Smooth muscle cell (in vitro differentiated cells): Measurements from ENCODE around the gene SLC29A4. TPM values are rescaled to one million over a fixed set of nuclear protein-coding genes. Genes with fewer than 3 reads are reported as not detected.

ENCODE experiments used
- DNase-seq: peaks from one replicate; lab custom pipeline; 2025; ENCODE audit not compliant: unreplicated experiment; lab: John Stamatoyannopoulos, UW
- H2AFZ ChIP-seq: fragments of 200-600 bp; sonication (generic); 2 replicates; pipeline ENCODE4 v1.6.0; 2016; ENCODE audit warnings: antibody characterized with exemption, low read depth, mild to moderate bottlenecking
- H3F3A ChIP-seq: fragments of 200-600 bp; sonication (generic); 2 replicates; pipeline ENCODE4 v1.6.0; 2017; ENCODE audit warnings: antibody characterized with exemption, low read depth
- H3K27ac ChIP-seq: fragments of 200-600 bp; sonication (generic); 2 replicates; pipeline ENCODE4 v1.5.1; 2016; ENCODE audit warnings: low read depth, mild to moderate bottlenecking
- H3K27me3 ChIP-seq: fragments of 200-600 bp; sonication (generic); 2 replicates; pipeline ENCODE4 v1.6.1; 2016; ENCODE audit warnings: low read depth, mild to moderate bottlenecking
- H3K36me3 ChIP-seq: fragments of 200-600 bp; sonication (generic); 2 replicates; pipeline ENCODE4 v1.5.1; 2016; ENCODE audit warnings: low read depth
- H3K4me1 ChIP-seq: fragments of 200-600 bp; sonication (generic); 2 replicates; pipeline ENCODE4 v1.5.1; 2016; ENCODE audit warnings: low read depth
- H3K4me2 ChIP-seq: fragments of 200-600 bp; sonication (generic); 2 replicates; pipeline ENCODE4 v1.6.0; 2016; ENCODE audit warnings: mild to moderate bottlenecking
- H3K4me3 ChIP-seq: fragments of 200-600 bp; sonication (generic); 2 replicates; pipeline ENCODE4 v1.5.1; 2016; ENCODE audit warnings: mild to moderate bottlenecking
- H3K79me2 ChIP-seq: fragments of 200-600 bp; sonication (generic); 2 replicates; pipeline ENCODE4 v1.6.0; 2016; ENCODE audit warnings: low read depth, mild to moderate bottlenecking
- H3K9ac ChIP-seq: fragments of 200-600 bp; sonication (generic); 2 replicates; pipeline ENCODE4 v1.6.0; 2016; ENCODE audit warnings: low read depth
- H3K9me3 ChIP-seq: fragments of 200-600 bp; sonication (generic); replicated peaks from 2 replicates; pipeline ENCODE4 v1.5.1; 2016; ENCODE audit warnings: low read depth
- H4K20me1 ChIP-seq: fragments of 200-600 bp; sonication (generic); 2 replicates; pipeline ENCODE4 v1.6.0; 2016; ENCODE audit warnings: low read depth
- WGBS: methylation state at CpG from one replicate; pipeline ENCODE4 v1.1.7; 2016; ENCODE audit warnings: low lambda C conversion rate; 5-methylcytosine and 5-hydroxymethylcytosine counted together
- polyA plus RNA-seq: library from polyadenylated mRNA; unstranded; fragments of >200 nt; fragmentation: Nextera tagmentation; extraction: Ambion mirVana; gene quantifications from 2 replicates; pipeline ENCODE4 v1.2.1, GENCODE V29; 2016
- total RNA-seq: library from RNA; depleted of rRNA; stranded (reverse); fragments of >200 nt; gene quantifications from 2 replicates; pipeline ENCODE4 v1.2.3, GENCODE V29; 2014
- TF ChIP-seq, protein P1 (sequence below): fragments of 200-600 bp; sonication (generic); IDR thresholded peaks from 2 replicates; pipeline ENCODE4 v1.5.1; 2017; ENCODE audit warnings: borderline replicate concordance, mild to moderate bottlenecking, antibody characterized with exemption; ENCODE audit not compliant: insufficient read depth, poor library complexity, severe bottlenecking

Gene SLC29A4, protein sequence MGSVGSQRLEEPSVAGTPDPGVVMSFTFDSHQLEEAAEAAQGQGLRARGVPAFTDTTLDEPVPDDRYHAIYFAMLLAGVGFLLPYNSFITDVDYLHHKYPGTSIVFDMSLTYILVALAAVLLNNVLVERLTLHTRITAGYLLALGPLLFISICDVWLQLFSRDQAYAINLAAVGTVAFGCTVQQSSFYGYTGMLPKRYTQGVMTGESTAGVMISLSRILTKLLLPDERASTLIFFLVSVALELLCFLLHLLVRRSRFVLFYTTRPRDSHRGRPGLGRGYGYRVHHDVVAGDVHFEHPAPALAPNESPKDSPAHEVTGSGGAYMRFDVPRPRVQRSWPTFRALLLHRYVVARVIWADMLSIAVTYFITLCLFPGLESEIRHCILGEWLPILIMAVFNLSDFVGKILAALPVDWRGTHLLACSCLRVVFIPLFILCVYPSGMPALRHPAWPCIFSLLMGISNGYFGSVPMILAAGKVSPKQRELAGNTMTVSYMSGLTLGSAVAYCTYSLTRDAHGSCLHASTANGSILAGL
- total RNA-seq, result 3.7 and 7.9 TPM in 2 replicates
- 16.6 TPM in 2 replicates for polyA plus RNA-seq

DNA sequence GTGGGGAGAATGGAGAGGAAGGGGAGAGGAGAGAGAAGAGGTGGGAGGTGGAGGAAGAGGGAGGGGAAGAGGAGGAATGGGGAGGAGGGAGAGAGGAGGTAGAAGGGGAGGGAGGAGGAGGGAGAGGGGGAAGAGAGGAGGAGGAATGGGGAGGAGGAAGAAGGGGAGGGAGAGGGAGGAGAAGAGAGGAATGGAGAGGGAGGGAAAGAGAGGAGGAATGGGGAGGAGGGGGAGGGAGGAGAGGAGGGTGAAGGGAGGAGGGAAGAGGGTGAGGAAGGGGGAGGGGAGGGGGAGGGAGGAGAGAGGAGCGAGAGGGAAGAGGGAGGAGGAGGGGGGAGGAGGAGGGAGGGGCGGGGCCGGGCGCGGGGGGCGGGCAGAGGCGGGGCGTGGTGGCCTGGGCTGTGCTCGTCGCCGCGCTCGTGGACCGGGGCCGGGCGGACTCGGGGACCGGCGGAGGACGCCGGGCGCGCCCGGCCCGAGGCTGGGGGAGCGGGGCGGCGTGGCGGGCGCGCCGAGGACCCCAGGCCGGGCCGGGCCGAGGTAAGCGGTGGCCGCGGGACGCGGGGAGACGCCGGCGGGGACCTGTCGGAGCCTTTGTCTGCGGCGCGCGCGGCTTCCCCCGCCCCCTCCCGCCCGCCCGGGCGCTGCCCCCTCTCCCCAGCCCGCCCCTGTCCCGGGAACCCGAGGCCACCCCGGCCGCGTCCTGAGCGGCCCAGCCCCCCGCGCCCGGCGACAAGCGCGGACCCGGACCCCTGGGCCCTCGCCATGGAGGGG is at the start of gene SLC29A4:
TSS of gene SLC29A4 (plus strand) at position 401 of the 774 bp plus-strand sequence. CDS start 4,874 bp downstream, outside the sequence.
- no CpG with 5 or more reads among the region's 69 CpGs for WGBS
- no peaks in the 10 kb centered on the region for H3K4me1 ChIP-seq
- no peak within 1 kb of the TSS for H3K27ac ChIP-seq
- H2AFZ ChIP-seq, result no peak within 1 kb of the TSS
- H3K36me3 ChIP-seq, result no peaks in the 10 kb centered on the region
- TF ChIP-seq, protein P1, sequence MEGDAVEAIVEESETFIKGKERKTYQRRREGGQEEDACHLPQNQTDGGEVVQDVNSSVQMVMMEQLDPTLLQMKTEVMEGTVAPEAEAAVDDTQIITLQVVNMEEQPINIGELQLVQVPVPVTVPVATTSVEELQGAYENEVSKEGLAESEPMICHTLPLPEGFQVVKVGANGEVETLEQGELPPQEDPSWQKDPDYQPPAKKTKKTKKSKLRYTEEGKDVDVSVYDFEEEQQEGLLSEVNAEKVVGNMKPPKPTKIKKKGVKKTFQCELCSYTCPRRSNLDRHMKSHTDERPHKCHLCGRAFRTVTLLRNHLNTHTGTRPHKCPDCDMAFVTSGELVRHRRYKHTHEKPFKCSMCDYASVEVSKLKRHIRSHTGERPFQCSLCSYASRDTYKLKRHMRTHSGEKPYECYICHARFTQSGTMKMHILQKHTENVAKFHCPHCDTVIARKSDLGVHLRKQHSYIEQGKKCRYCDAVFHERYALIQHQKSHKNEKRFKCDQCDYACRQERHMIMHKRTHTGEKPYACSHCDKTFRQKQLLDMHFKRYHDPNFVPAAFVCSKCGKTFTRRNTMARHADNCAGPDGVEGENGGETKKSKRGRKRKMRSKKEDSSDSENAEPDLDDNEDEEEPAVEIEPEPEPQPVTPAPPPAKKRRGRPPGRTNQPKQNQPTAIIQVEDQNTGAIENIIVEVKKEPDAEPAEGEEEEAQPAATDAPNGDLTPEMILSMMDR, result no peak
- no peaks in the 10 kb centered on the region for H3K27me3 ChIP-seq
- no peaks in the 10 kb centered on the region for H3K79me2 ChIP-seq
- no peaks in the 10 kb centered on the region for H3F3A ChIP-seq
- no peaks in the 10 kb centered on the region for H4K20me1 ChIP-seq
- peak within 1 kb of the TSS; percentile 51 for H3K4me3 ChIP-seq
- DNase-seq, result no peak
- H3K9me3 ChIP-seq, result no peaks in the 10 kb centered on the region
- peak within 1 kb of the TSS; percentile 28 for H3K9ac ChIP-seq
- H3K4me2 ChIP-seq, result peak within 1 kb of the TSS; percentile 84

DNA sequence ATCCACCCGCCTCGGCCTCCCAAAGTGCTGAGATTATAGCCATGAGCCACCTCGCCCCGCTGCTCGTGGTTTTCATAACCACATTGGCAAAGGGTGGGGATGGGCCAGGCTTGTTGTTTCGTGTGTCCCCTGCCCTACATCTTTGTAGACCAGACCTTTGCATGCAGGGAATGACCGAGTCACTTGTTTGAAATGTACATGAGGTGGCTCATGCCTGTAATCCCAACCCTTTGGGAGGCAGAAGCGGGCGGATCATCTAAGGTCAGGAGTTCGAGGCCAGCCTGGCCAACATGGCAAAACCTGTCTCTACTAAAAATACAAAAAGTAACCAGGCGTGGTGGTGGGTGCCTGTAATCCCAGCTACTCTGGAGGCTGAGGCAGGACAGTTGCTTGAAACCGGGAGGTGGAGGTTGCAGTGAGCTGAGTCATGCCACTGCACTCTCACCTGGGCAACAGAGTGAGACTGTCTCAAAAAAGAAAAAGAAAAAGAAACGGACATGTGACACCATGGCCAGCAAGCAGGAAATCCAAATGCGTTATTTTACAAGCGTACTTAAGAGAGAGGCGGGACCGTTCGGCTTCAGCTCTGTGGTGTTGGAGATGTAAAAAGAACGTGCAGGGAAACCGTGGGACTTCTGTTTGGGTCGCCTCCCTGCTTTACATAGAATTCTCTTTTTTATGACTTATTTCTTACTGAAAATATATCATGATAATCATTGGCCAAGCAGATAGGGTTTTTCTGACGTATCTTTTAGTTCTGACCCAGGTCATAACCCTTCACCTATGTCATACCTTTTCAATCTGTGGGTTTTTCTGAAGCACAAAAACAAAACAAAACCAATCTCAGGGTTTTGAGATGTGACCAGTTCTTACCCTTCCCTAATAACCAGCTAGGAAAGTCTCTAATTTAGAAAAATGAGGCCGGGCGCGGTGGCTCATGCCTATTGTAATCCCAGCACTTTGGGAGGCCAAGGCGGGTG is 47.6 kb upstream of the SLC29A4 start:
- TF ChIP-seq, protein P1, result no peak
- Histone ChIP-seq H3K4me2 (no peak overlapping the region), H4K20me1 (peaks cover 6% of the 10 kb centered on the region), H3K27me3 (no peaks in the 10 kb centered on the region), H3F3A (no peaks in the 10 kb centered on the region), H3K4me1 (no peaks in the 10 kb centered on the region), H3K4me3 (no peak overlapping the region), H2AFZ (no peak overlapping the region), H3K27ac (no peak overlapping the region), H3K36me3 (peaks cover 6% of the 10 kb centered on the region), H3K9me3 (no peaks in the 10 kb centered on the region), H3K9ac (no peak overlapping the region), H3K79me2 (no peaks in the 10 kb centered on the region)
- no peak for DNase-seq
- 79% methylated on average over 26 of the region's 26 CpGs for WGBS

GRCh38 chr7:5237286-5237685 is 45.5 kb upstream of the SLC29A4 start:
- H3K4me3 ChIP-seq, result no peak overlapping the region

More at GRCh38 chr7:5237286-5237685, 45.5 kb upstream of the SLC29A4 start:
- no peaks in the 10 kb centered on the region for H3K79me2 ChIP-seq
- no peaks in the 10 kb centered on the region for H3K4me1 ChIP-seq
- no peaks in the 10 kb centered on the region for H3F3A ChIP-seq
- H3K9ac ChIP-seq, result no peak overlapping the region
- H3K27me3 ChIP-seq, result peaks cover 5% of the 10 kb centered on the region
- no peaks in the 10 kb centered on the region for H4K20me1 ChIP-seq
- H3K27ac ChIP-seq, result no peak overlapping the region
- no peaks in the 10 kb centered on the region for H3K9me3 ChIP-seq
- H3K4me2 ChIP-seq, result no peak overlapping the region
- H3K36me3 ChIP-seq, result no peaks in the 10 kb centered on the region
- 80% methylated on average over 21 of the region's 21 CpGs for WGBS
- H2AFZ ChIP-seq, result no peak overlapping the region
- TF ChIP-seq, protein P1, result no peak
- no peak for DNase-seq
